ENCODE data around the gene PF4V1. TPM values are rescaled to one million over a fixed set of nuclear protein-coding genes. Genes with fewer than 3 reads are reported as not detected.

The PF4V1 gene
- polyA plus RNA-seq, 3 donors: 0.99 to 3.3 TPM; not detected in 1

GRCh38 chr4:73844345-73844744 is 8.8 kb upstream of the PF4V1 start:
- no peaks in the 10 kb centered on the region for H4K20me1 ChIP-seq (ENCODE audit: insufficient read depth, low read length)
- TF ChIP-seq CTCF (IDR thresholded peaks at IDR 0.05): no peak
- no peaks in the 10 kb centered on the region for H3K79me2 ChIP-seq (ENCODE audit: insufficient read depth, low read length)
- no CpG with 5 or more reads among the region's 3 CpGs for WGBS (ENCODE audit: insufficient coverage)
- H3K4me2 ChIP-seq (replicated peaks; ENCODE audit: extremely low read depth, low read length, poor library complexity, severe bottlenecking): peak overlapping the region; percentile 50
- peak overlapping the region in 1 of 2 donors; percentile 64 for H3K27ac ChIP-seq (ENCODE audit: low read depth in 1 of 2, low read length in 2 of 2)
- peak; percentile 70 to 88 (median 81) for DNase-seq
- H2AFZ ChIP-seq (ENCODE audit: insufficient read depth, low read depth, low read length, poor library complexity, severe bottlenecking): no peak overlapping the region
- no peaks in the 10 kb centered on the region for H3K36me3 ChIP-seq (replicated peaks in 1 of 2; ENCODE audit: control insufficient read depth in 1 of 2, insufficient read depth in 2 of 2, low read length in 2 of 2)
- Mint-ChIP-seq H3K4me3 (peak overlapping the region; percentile 10 to 66), H3K4me1 (peaks cover 28% of the 10 kb centered on the region), H3K9me3 (no peaks in the 10 kb centered on the region), H3K36me3 (no peaks in the 10 kb centered on the region), H3K27ac (peak overlapping the region; percentile 79 to 93 (median 87)), H3K27me3 (ENCODE audit: low read depth in 3 of 3) (no peaks in the 10 kb centered on the region)
- H3K9ac ChIP-seq (ENCODE audit: insufficient read depth, low read length, poor library complexity, severe bottlenecking): no peak overlapping the region
- H3K9me3 ChIP-seq (replicated peaks in 1 of 2; ENCODE audit: control insufficient read depth in 1 of 2, insufficient read depth in 1 of 2, low read length in 2 of 2): no peaks in the 10 kb centered on the region
- peaks cover 18 to 26% of the 10 kb centered on the region in 2 donors for H3K4me1 ChIP-seq (ENCODE audit: control insufficient read depth in 1 of 2, insufficient read depth in 2 of 2, low read length in 2 of 2)
- intact Hi-C loops (cut with micrococcal nuclease): loop anchor here in 1 of 2 donors (5.0 kb wide), 1 partner anchor 112 kb away; no protein-coding TSS in a partner anchor
- no peaks in the 10 kb centered on the region for H3K27me3 ChIP-seq (ENCODE audit: control insufficient read depth in 2 of 2, insufficient read depth in 2 of 2, low read length in 2 of 2)
- peak overlapping the region in 1 of 3 experiments; percentile 37 for H3K4me3 ChIP-seq (replicated peaks in 1 of 3; ENCODE audit: low read depth in 2 of 3, low read length in 3 of 3)

GRCh38 chr4:73844806-73845205 is 8.3 kb upstream of the PF4V1 start:
- no CpG with 5 or more reads among the region's 2 CpGs for WGBS (ENCODE audit: insufficient coverage)
- Mint-ChIP-seq H3K27ac (peak overlapping the region; percentile 79 to 93 (median 87)), H3K36me3 (no peaks in the 10 kb centered on the region), H3K9me3 (no peaks in the 10 kb centered on the region), H3K4me1 (peaks cover 28% of the 10 kb centered on the region), H3K4me3 (peak overlapping the region; percentile 10 to 66), H3K27me3 (ENCODE audit: low read depth in 3 of 3) (no peaks in the 10 kb centered on the region)
- Histone ChIP-seq H3K9ac (ENCODE audit: insufficient read depth, low read length, poor library complexity, severe bottlenecking) (no peak overlapping the region), H3K4me3 (replicated peaks in 1 of 3; ENCODE audit: low read depth in 2 of 3, low read length in 3 of 3) (peak overlapping the region in 1 of 3 experiments; percentile 37), H3K9me3 (replicated peaks in 1 of 2; ENCODE audit: control insufficient read depth in 1 of 2, insufficient read depth in 1 of 2, low read length in 2 of 2) (no peaks in the 10 kb centered on the region), H3K4me2 (replicated peaks; ENCODE audit: extremely low read depth, low read length, poor library complexity, severe bottlenecking) (peak overlapping the region; percentile 50), H4K20me1 (ENCODE audit: insufficient read depth, low read length) (no peaks in the 10 kb centered on the region), H3K27me3 (ENCODE audit: control insufficient read depth in 2 of 2, insufficient read depth in 2 of 2, low read length in 2 of 2) (no peaks in the 10 kb centered on the region), H3K79me2 (ENCODE audit: insufficient read depth, low read length) (no peaks in the 10 kb centered on the region), H3K36me3 (replicated peaks in 1 of 2; ENCODE audit: control insufficient read depth in 1 of 2, insufficient read depth in 2 of 2, low read length in 2 of 2) (no peaks in the 10 kb centered on the region), H3K4me1 (ENCODE audit: control insufficient read depth in 1 of 2, insufficient read depth in 2 of 2, low read length in 2 of 2) (peaks cover 18 to 26% of the 10 kb centered on the region in 2 donors), H2AFZ (ENCODE audit: insufficient read depth, low read depth, low read length, poor library complexity, severe bottlenecking) (no peak overlapping the region), H3K27ac (ENCODE audit: low read depth in 1 of 2, low read length in 2 of 2) (peak overlapping the region in 1 of 2 donors; percentile 64)
- TF ChIP-seq CTCF (IDR thresholded peaks at IDR 0.05): no peak
- intact Hi-C loops (cut with micrococcal nuclease): loop anchor here in 1 of 2 donors (5.0 kb wide), 1 partner anchor 113 kb away; no protein-coding TSS in a partner anchor
- peak in 1 of 3 donors; percentile 31 for DNase-seq
